Fibroblast of lung (primary cell): ENCODE results near the gene FTO. TPM values are rescaled to one million over a fixed set of nuclear protein-coding genes. Genes with fewer than 3 reads are reported as not detected.

Experiments
- DNase-seq, 2 donors: peaks; one replicate each; pipeline versions ENCODE4 v3.0.0 to v3.0.0-alpha.2; 2010; ENCODE audit warnings: low read depth in 2 of 2
- H2AFZ ChIP-seq: 2 replicates; pipeline ENCODE4 v1.5.1; 2012; ENCODE audit warnings: low read length, control low read depth, inconsistent platforms
- H3K27ac ChIP-seq: 2 replicates; pipeline ENCODE4 v1.5.1; 2011; ENCODE audit warnings: low read length, control low read depth; ENCODE audit not compliant: insufficient read depth
- H3K27me3 ChIP-seq: 2 replicates; pipeline ENCODE4 v1.5.1; 2011; ENCODE audit warnings: mild to moderate bottlenecking, low read length; ENCODE audit not compliant: control insufficient read depth, insufficient read depth
- H3K36me3 ChIP-seq: 2 replicates; pipeline ENCODE4 v1.5.1; 2011; ENCODE audit warnings: low read length; ENCODE audit not compliant: control insufficient read depth, insufficient read depth
- H3K4me1 ChIP-seq: 2 replicates; pipeline ENCODE4 v1.5.1; 2011; ENCODE audit warnings: low read length; ENCODE audit not compliant: control insufficient read depth, insufficient read depth; ENCODE audit errors: extremely low read depth
- H3K4me2 ChIP-seq: 2 replicates; pipeline ENCODE4 v1.5.1; 2011; ENCODE audit warnings: low read length, control low read depth; ENCODE audit not compliant: insufficient read depth; ENCODE audit errors: extremely low read depth
- H3K4me3 ChIP-seq, 4 experiments: fragments of 200-600 bp in 1 of 4; sonication (generic) in 1 of 4; replicated peaks in 1 of 4; 2 replicates each; pipeline ENCODE4 v1.5.1; 2011 to 2016; ENCODE audit warnings: low read length in 4 of 4, low read depth in 3 of 4, mild to moderate bottlenecking in 3 of 4, control low read depth in 2 of 4, inconsistent platforms in 1 of 4, mixed read lengths in 1 of 4; ENCODE audit not compliant: insufficient read depth in 1 of 4; ENCODE audit errors: control extremely low read depth in 1 of 4
- H3K79me2 ChIP-seq: 2 replicates; pipeline ENCODE4 v1.5.1; 2012; ENCODE audit warnings: mild to moderate bottlenecking, low read length, inconsistent platforms; ENCODE audit not compliant: control insufficient read depth, insufficient read depth
- H3K9ac ChIP-seq: 2 replicates; pipeline ENCODE4 v1.5.1; 2011; ENCODE audit warnings: mild to moderate bottlenecking, low read length, control low read depth; ENCODE audit not compliant: insufficient read depth
- H3K9me3 ChIP-seq: 2 replicates; pipeline ENCODE4 v1.5.1; 2012; ENCODE audit warnings: low read depth, low read length; ENCODE audit not compliant: control insufficient read depth, insufficient read depth
- H4K20me1 ChIP-seq: 2 replicates; pipeline ENCODE4 v1.5.1; 2011; ENCODE audit warnings: low read length; ENCODE audit not compliant: control insufficient read depth, insufficient read depth; ENCODE audit errors: extremely low read depth
- CTCF ChIP-seq, 2 donors: IDR thresholded peaks in 1 of 2; conservative IDR thresholded peaks in 1 of 2; 1 replicate in 1 of 2; 2 replicates in 1 of 2; pipeline ENCODE4 v1.5.1; 2011 to 2012; ENCODE audit warnings: low read length in 2 of 2, control low read depth in 1 of 2, inconsistent platforms in 1 of 2, low read depth in 1 of 2, mild to moderate bottlenecking in 1 of 2
- EZH2 ChIP-seq: IDR thresholded peaks from 2 replicates; pipeline ENCODE4 v1.5.1; 2012; ENCODE audit warnings: low read length, control low read depth, mild to moderate bottlenecking; ENCODE audit errors: missing control alignments
- polyA plus RNA-seq, 2 donors: library from polyadenylated mRNA; depleted of rRNA in 1 of 2; stranded (reverse) in 1 of 2; unstranded in 1 of 2; fragments of >200 nt; gene quantifications; 2 replicates each; pipeline ENCODE4 v1.2.1, GENCODE V29; 2011 to 2012; ENCODE audit warnings: missing spikeins in 1 of 2
- total RNA-seq: library from RNA; depleted of rRNA; stranded (reverse); fragments of >200 nt; gene quantifications from 2 replicates; pipeline ENCODE4 v1.2.1, GENCODE V29; 2014

FTO gene
- total and polyA plus RNA-seq, 2 donors (not counting 1 experiment from before 2014, with no cell fraction given): 61.1 to 97.6 TPM

GRCh38 chr16:53936052-53936451, 232.1 kb downstream of the FTO start:
- Histone ChIP-seq H3K79me2 (no peaks in the 10 kb centered on the region), H3K4me2 (no peak overlapping the region), H3K4me3 (no peak overlapping the region), H4K20me1 (no peaks in the 10 kb centered on the region), H3K9ac (no peak overlapping the region), H3K9me3 (no peaks in the 10 kb centered on the region), H3K36me3 (no peaks in the 10 kb centered on the region), H2AFZ (no peak overlapping the region), H3K27ac (no peak overlapping the region), H3K4me1 (no peaks in the 10 kb centered on the region), H3K27me3 (no peaks in the 10 kb centered on the region)
- TF ChIP-seq CTCF (conservative IDR thresholded peaks at IDR 0.05 in 1 of 2, IDR thresholded peaks at IDR 0.05 in 1 of 2; ENCODE audit: low read depth in 1 of 2, low read length in 2 of 2) (no peak), EZH2 (no peak)
- no peak for DNase-seq

- Histone ChIP-seq H3K36me3 (no peaks in the 10 kb centered on the region), H3K4me3 (no peak overlapping the region), H3K9ac (no peak overlapping the region), H4K20me1 (no peaks in the 10 kb centered on the region), H3K4me1 (no peaks in the 10 kb centered on the region), H3K4me2 (no peak overlapping the region), H3K27me3 (no peaks in the 10 kb centered on the region), H3K79me2 (no peaks in the 10 kb centered on the region), H2AFZ (no peak overlapping the region), H3K9me3 (no peaks in the 10 kb centered on the region), H3K27ac (no peak overlapping the region)
- no peak for TF ChIP-seq CTCF (conservative IDR thresholded peaks at IDR 0.05 in 1 of 2, IDR thresholded peaks at IDR 0.05 in 1 of 2; ENCODE audit: low read depth in 1 of 2, low read length in 2 of 2)
- no peak for TF ChIP-seq EZH2
- DNase-seq: no peak
Measured at GRCh38 chr16:53936529-53936928, 232.6 kb downstream of the FTO start.

- Histone ChIP-seq H3K27me3 (no peaks in the 10 kb centered on the region), H3K4me3 (no peak overlapping the region), H4K20me1 (no peaks in the 10 kb centered on the region), H3K9ac (no peak overlapping the region), H3K9me3 (no peaks in the 10 kb centered on the region), H3K79me2 (no peaks in the 10 kb centered on the region), H3K4me1 (no peaks in the 10 kb centered on the region), H3K4me2 (no peak overlapping the region), H3K36me3 (no peaks in the 10 kb centered on the region), H3K27ac (no peak overlapping the region), H2AFZ (no peak overlapping the region)
- no peak for DNase-seq
- TF ChIP-seq EZH2 (no peak), CTCF (conservative IDR thresholded peaks at IDR 0.05 in 1 of 2, IDR thresholded peaks at IDR 0.05 in 1 of 2; ENCODE audit: low read depth in 1 of 2, low read length in 2 of 2) (no peak)
Measured at GRCh38 chr16:53937161-53937880, 233.4 kb downstream of the FTO start.
